SH-SY5Y (cell line): ENCODE data around the gene SCN2B.

Experiments
- GATA2 ChIP-seq: IDR thresholded peaks from 2 replicates; pipeline ENCODE4 v1.6.1; 2011; ENCODE audit warnings: mild to moderate bottlenecking, low read depth, low read length
- GATA3 ChIP-seq: IDR thresholded peaks from 2 replicates; pipeline ENCODE4 v1.6.1; 2011; ENCODE audit warnings: low read depth, mild to moderate bottlenecking, low read length, moderate library complexity

DNA sequence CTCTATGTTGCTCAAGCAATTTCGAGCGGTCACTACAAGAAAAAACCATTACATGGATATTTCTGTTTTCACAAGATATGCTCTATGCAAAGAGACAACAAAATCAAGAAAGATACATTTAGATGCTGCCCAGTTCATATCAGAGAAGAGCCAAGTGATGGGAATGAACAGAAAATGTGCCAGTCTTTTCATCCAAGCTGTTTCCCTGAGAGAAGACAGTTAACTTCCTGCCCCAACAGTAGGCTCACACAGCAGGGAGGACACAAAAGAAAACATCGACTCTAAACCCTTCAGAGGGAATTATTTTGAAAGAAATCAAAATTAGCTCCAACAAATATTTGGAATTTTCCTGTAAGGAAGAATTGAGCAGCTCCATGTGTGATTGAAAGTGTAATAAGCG, 36.8 kb upstream of the SCN2B start:
- TF ChIP-seq GATA3 (no peak), GATA2 (no peak)
